GM18519 (cell line): Measurements from ENCODE around the gene CRISP3.
"Not testable (repeated sequence)": the region's sequence is repeated elsewhere in the genome, so short reads cannot be mapped to it uniquely, and the experiment has no call there.

ENCODE experiments used
- ATAC-seq: cut with Tn5 transposase; IDR thresholded peaks from one replicate; pipeline ENCODE4 v1.9.1; 2021; ENCODE audit warnings: mild to moderate bottlenecking, moderate library complexity; ENCODE audit not compliant: unreplicated experiment, low FRiP score

CRISP3 gene

GRCh38 chr6:49744259-49744658 lies at the start of gene CRISP3:
TSS of gene CRISP3 (minus strand) at chr6:49744388. CDS start at chr6:49744367, 21 bp downstream.
- no peak for ATAC-seq

GRCh38 chr6:49790341-49790740 lies 46.2 kb upstream of the CRISP3 start:
- no peak for ATAC-seq

GRCh38 chr6:49787176-49787575 lies 43.0 kb upstream of the CRISP3 start, which contains the start of gene PGK2:
TSS of gene PGK2 (minus strand) at chr6:49787285. CDS start at chr6:49787187, 98 bp downstream.
- ATAC-seq, result no peak

- ATAC-seq, result no peak
These were observed 40.1 kb upstream of the CRISP3 start for GRCh38 chr6:49784272-49784671.

- no peak for ATAC-seq
These were observed 38.5 kb upstream of the CRISP3 start for GRCh38 chr6:49782725-49783124.

- ATAC-seq, result no peak
These were observed 38.1 kb upstream of the CRISP3 start for GRCh38 chr6:49782293-49782692.

- no peak for ATAC-seq
These were observed 32.3 kb upstream of the CRISP3 start for GRCh38 chr6:49776444-49776843.

- no peak for ATAC-seq
These were observed 30.9 kb upstream of the CRISP3 start for GRCh38 chr6:49775043-49775442.

- no peak for ATAC-seq
These were observed 28.1 kb upstream of the CRISP3 start for GRCh38 chr6:49772285-49772684.

- ATAC-seq, result no peak
These were observed 22.6 kb upstream of the CRISP3 start for GRCh38 chr6:49766762-49767161.

- no peak for ATAC-seq
These were observed 20.5 kb upstream of the CRISP3 start for GRCh38 chr6:49764571-49765236.

- ATAC-seq, result no peak
These were observed 759 bp downstream of the CRISP3 start for GRCh38 chr6:49743429-49743828.

GRCh38 chr6:49739423-49739822 lies 4.8 kb downstream of the CRISP3 start:
- no peak for ATAC-seq

GRCh38 chr6:49736017-49736508 lies 8.1 kb downstream of the CRISP3 start:
- no peak for ATAC-seq

GRCh38 chr6:49733680-49734079 lies 10.5 kb downstream of the CRISP3 start:
- ATAC-seq, result no peak

GRCh38 chr6:49732781-49733180 lies 11.4 kb downstream of the CRISP3 start:
- no peak for ATAC-seq

GRCh38 chr6:49730251-49730650 lies 13.9 kb downstream of the CRISP3 start:
- no peak for ATAC-seq

GRCh38 chr6:49723917-49724316 lies 20.3 kb downstream of the CRISP3 start:
- not testable (repeated sequence) for ATAC-seq

GRCh38 chr6:49721297-49721696 lies 22.9 kb downstream of the CRISP3 start:
- no peak for ATAC-seq

GRCh38 chr6:49720372-49720771 lies 23.8 kb downstream of the CRISP3 start:
- ATAC-seq, result no peak

GRCh38 chr6:49713346-49713745 lies 30.8 kb downstream of the CRISP3 start, which contains the start of gene CRISP2:
TSS of gene CRISP2 (minus strand) at chr6:49713543. CDS start at chr6:49709196, 4,347 bp downstream.
- ATAC-seq, result no peak

GRCh38 chr6:49698478-49698877 lies 45.7 kb downstream of the CRISP3 start:
- ATAC-seq, result no peak
